ENCODE results near the gene PAX7.

PAX7 gene

GRCh38 chr1:18710002-18710401 is 79.4 kb downstream of the PAX7 start:
- TF ChIP-seq CTCF (IDR thresholded peaks at IDR 0.05), result no peak

DNA sequence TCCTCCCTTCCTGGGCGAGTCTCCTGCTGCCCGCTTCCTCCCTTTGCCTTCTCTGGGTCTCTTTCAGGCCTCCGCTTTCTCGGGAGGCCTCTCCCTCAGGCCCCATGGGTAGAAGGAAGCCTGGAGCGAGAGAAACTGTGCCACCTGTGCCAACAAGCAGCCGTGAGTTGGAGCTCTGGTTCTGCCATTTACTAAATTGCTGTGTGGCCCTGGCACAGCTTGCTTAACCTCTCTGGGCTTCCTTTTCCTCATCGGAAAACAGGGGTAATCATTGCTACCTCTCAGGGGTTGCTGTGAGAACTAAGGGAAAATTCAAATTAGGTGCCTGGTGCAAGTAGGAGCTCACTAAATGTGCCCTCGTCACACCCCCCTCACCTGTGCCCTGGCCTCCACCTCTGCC is 80.4 kb downstream of the PAX7 start:
- no peak for TF ChIP-seq CTCF (IDR thresholded peaks at IDR 0.05)

DNA sequence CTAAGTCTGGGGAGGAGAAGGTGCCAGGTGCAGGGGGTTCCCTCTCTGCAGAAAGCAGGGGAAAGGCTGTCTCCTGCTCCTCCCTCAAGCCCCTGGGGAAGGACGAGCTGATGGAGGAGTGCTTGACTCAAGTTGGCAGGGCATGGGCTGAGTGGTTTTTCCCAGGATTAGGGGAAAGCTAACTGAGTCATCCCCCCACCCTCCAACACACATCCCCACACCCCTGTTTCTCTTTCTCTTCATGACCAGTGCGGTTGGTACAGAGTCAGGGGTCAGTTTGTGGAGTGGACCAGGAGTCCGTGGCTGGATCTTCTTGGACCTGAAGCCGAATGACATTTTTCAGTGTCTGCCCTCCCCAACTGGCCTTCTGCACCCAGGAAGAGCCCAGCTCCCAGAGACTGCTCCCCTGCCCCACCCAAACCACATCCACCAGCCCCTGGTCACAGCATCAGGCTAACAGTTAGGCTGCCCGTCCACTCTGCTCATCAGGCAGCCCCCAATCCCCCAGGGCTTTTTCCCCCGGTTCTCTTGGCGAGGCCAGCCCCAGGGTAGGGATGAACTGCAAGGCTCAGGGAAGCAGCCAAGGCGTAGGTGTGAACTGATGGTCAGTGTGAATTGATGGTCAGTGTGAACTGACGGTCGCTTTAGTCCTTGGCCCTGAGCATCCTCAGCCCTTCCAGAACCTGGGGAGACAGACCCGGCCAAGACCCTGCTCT is 81.0 kb downstream of the PAX7 start:
- no peak for TF ChIP-seq CTCF (IDR thresholded peaks at IDR 0.05)

DNA sequence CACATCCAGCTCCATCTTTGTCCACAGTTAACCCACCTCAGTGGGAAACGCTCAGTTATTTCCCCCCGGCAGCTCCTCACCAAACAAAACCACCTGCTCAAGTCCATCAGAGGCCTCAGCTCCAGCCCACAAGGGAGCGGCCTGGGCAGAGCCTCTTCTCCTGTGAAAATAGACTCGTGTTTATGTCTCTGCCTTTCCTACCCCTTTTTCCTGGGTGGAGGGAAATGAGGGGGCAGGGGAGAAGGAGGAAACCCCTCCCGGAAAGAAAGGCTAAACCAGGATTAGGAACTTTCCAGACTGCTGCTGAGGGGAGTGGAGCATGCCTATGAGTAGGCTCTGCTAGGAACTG is 81.6 kb downstream of the PAX7 start:
- TF ChIP-seq CTCF (IDR thresholded peaks at IDR 0.05), result no peak

- no peak for TF ChIP-seq CTCF (IDR thresholded peaks at IDR 0.05)
Observed at GRCh38 chr1:18714404-18715175, 83.9 kb downstream of the PAX7 start.

- no peak for TF ChIP-seq CTCF (IDR thresholded peaks at IDR 0.05)
Observed at GRCh38 chr1:18716112-18716784, 85.6 kb downstream of the PAX7 start.

GRCh38 chr1:18716785-18717678 is 86.4 kb downstream of the PAX7 start:
- no peak for TF ChIP-seq CTCF (IDR thresholded peaks at IDR 0.05)

Measured in LNCAP (cell line).